SKM-1 (cell line): ENCODE measurements around the gene NCOR2.

Experiments
- DNase-seq: peaks from one replicate; lab custom pipeline; 2025; ENCODE audit not compliant: unreplicated experiment; lab: John Stamatoyannopoulos, UW

The NCOR2 gene

DNA sequence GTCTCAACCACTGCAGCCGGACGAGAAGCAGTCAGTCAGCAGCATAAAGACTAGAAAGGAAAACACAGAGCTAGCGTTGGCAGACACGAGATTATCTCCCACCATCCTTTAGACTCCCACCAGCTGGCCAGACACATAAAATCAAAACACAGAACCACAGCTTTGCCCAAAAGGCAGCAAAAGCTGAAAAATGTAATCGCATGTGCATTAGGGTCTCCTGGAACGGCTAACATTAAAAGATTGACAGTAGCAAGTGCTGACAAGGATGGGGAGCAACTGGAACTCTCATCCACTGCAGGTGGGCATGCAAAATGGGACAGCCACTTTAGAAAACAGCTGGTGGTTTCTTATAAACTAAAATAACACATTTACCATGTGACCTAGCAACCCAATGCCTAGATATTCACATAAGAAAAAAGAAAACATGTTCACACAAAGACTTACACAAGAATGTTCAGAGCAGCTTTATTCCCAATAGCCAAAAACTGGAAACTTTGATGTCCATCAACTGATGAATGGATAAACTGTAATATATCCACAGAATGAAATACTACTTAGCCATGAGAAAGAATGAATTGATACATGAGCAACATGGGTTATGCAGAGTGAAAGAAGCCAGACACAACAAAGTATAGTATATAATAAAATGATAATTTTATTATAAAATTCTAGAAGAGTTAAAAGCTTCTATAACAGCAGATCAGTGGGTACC lies 37.7 kb downstream of the NCOR2 start:
- DNase-seq: no peak

DNA sequence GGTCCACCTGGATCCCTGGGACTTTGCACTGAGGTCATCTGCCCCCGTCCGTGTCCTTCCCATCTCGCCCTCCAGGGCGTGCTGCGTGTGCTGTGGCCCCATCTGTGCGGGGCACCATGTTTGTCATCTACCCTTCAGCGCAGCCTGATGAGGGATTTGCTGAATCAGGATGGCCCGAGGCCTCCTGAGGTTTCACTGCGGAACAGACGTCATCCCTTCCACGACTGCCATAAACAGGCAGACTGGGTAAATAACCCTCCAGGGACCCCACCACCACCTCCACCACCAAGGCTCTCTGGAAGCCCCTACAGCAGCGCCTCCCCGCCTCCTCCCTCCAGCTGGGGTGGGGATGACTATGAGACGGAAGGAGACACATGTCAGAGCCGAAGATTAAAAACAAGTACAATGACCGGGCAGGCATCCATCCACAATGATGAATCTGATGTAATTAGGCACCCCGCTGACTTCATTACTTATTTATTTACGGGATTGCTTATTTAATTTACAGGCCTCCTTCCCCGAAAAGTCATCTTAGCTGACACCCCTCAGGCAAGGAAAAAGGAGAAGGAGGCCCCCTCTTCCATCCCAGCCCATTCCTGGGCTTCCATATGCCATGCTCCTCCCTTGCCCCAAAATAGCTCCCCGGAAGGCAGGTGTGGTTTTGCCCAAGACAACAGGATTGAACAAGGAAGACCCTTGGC lies 39.4 kb downstream of the NCOR2 start:
- no peak for DNase-seq

- DNase-seq: no peak
Measured at GRCh38 chr12:124525927-124526692, 41.3 kb downstream of the NCOR2 start.

DNA sequence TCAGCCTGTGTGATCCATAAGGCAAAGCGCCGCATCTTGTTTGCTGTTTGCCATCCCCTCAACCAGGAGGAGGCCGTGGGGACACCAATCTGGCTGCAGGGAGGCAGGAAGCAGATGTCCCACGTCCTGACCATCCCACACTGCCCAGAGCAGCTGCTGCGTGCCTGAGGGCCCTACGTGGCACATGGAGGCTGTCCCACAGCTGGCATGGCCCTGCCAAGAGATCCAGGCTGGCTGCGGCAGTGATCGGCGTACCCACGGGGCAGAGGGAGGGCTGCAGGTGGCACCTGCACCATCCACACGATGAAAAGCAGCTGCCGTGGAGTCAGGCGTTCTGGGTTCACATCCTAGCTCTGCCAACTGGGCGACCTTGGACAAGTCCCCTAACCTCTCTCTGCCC lies 42.0 kb downstream of the NCOR2 start:
- DNase-seq: no peak

GRCh38 chr12:124524231-124524925 lies 43.0 kb downstream of the NCOR2 start:
- DNase-seq: no peak

DNA sequence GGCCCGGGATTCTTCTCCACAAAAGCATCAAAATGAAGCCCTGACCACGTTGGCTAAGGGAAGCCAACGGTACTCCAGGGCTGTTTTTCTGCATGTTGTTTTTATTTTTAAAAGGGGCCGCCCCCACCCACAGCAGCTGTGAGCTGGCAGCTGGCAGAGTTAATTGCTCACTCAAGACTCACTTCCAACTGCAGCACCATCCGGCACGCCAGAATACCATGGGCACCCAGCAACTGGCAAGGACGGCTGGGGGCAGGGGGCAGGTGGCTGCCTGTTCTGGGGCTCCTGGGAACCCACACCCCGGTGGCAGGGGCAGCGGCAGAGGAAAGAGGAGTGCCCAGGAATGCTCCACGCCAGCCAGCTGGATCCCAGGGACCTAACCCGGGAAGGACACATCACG lies 44.3 kb downstream of the NCOR2 start:
- DNase-seq: no peak

DNA sequence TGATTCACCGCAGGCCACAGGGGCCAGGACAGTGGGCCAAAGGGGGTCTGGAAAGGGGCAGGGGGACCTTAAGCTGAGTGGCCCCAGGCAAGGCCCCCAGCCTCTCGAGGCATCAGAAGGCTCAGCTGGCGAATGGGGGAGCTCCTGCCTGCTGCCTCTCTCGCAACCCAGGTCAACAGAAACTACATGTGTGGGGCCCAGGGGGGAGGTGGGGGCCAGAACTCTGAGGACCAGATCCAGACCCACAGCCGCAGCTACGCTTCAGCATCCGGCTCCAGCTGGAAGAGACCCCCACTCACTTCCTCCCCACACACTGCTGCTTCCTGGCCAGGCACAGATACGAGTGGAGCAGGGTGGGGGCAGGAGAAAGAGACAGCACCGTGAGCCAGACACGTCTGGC lies 46.5 kb downstream of the NCOR2 start:
- no peak for DNase-seq

GRCh38 chr12:124520265-124520701 lies 47.1 kb downstream of the NCOR2 start:
- no peak for DNase-seq

DNA sequence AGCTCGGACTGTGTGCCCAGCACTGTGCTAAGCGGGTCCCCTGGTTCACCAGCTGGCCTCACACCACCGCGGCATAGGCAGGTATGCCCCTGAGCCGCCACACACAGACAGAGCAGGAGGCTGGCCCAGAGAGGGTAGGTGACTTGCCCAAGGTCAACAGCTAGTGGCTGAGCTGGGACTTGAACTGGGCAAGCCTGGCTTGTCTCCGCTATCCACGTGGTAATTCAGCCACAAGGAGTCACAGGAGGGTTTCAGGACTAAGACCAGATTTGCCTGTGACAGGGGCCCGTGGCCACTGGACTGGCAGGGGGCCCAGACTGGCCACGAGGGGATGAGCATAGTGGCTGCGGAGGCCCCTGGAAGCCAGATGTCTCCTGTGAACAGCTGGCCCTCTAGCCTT lies 47.7 kb downstream of the NCOR2 start:
- no peak for DNase-seq

GRCh38 chr12:124518051-124518932 lies 49.1 kb downstream of the NCOR2 start:
- no peak for DNase-seq
